ENCODE results near the gene FOXN3. TPM values are rescaled to one million over a fixed set of nuclear protein-coding genes. Genes with fewer than 3 reads are reported as not detected.
"Not testable (repeated sequence)": the region's sequence is repeated elsewhere in the genome, so short reads cannot be mapped to it uniquely, and the experiment has no call there.

The FOXN3 gene
- total RNA-seq, 4 donors from 2014 or later: 129 to 213 (median 163) TPM

- H3K9me3 ChIP-seq: no peaks in the 10 kb centered on the region
- no peak overlapping the region for H3K27ac ChIP-seq
- no peaks in the 10 kb centered on the region for H3K27me3 ChIP-seq
- TF ChIP-seq POLR2A (IDR thresholded peaks at IDR 0.05): no peak
- no peak for TF ChIP-seq CTCF (IDR thresholded peaks at IDR 0.05)
- peaks cover 0 to 16% (median 0%) of the 10 kb centered on the region in 4 donors for H3K4me1 ChIP-seq
- peaks cover 0 to 43% (median 0%) of the 10 kb centered on the region in 3 donors for H3K36me3 ChIP-seq
- H3K4me3 ChIP-seq: no peak overlapping the region
- DNase-seq: no peak
Observed at GRCh38 chr14:89163031-89163636, 253.9 kb downstream of the FOXN3 start.

GRCh38 chr14:89162586-89162985, 254.4 kb downstream of the FOXN3 start:
- Histone ChIP-seq H3K9me3 (no peaks in the 10 kb centered on the region), H3K27me3 (no peaks in the 10 kb centered on the region), H3K36me3 (peaks cover 0 to 45% (median 0%) of the 10 kb centered on the region in 3 donors), H3K4me1 (peaks cover 0 to 16% (median 0%) of the 10 kb centered on the region in 4 donors), H3K4me3 (no peak overlapping the region), H3K27ac (no peak overlapping the region)
- no peak for DNase-seq
- no peak for TF ChIP-seq CTCF (IDR thresholded peaks at IDR 0.05)
- no peak for TF ChIP-seq POLR2A (IDR thresholded peaks at IDR 0.05)

GRCh38 chr14:89160437-89160836, 256.6 kb downstream of the FOXN3 start:
- H3K27ac ChIP-seq: no peak overlapping the region
- no peaks in the 10 kb centered on the region for H3K27me3 ChIP-seq
- TF ChIP-seq CTCF (IDR thresholded peaks at IDR 0.05) (no peak), POLR2A (IDR thresholded peaks at IDR 0.05) (no peak)
- H3K4me3 ChIP-seq: no peak overlapping the region
- no peaks in the 10 kb centered on the region for H3K9me3 ChIP-seq
- peaks cover 0 to 45% (median 0%) of the 10 kb centered on the region in 3 donors for H3K36me3 ChIP-seq
- H3K4me1 ChIP-seq: peaks cover 0 to 8% (median 0%) of the 10 kb centered on the region in 4 donors
- no peak for DNase-seq

DNA sequence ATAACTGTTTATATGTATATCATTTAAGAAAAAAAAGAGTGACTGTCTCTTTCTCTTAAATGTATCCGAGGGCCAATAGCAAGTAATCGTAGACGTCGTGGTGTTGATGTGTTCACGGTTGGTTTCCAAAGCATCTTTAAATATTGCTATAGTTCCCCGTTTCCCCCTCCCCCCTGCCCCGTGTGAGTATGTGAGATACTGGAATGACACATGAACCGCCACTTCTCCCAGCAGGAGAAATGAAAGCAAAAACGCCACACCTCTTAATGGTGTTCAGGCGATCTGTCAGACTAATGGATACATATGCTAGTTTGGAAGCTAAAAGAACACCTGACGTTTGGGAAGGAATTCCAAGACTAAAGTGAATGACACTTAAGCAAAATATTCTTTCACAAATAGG, 258.3 kb downstream of the FOXN3 start:
- no peaks in the 10 kb centered on the region for H3K4me1 ChIP-seq
- no peak for TF ChIP-seq CTCF (IDR thresholded peaks at IDR 0.05)
- TF ChIP-seq POLR2A (IDR thresholded peaks at IDR 0.05): no peak
- no peak for DNase-seq
- H3K9me3 ChIP-seq: no peaks in the 10 kb centered on the region
- H3K36me3 ChIP-seq: peaks cover 0 to 45% (median 0%) of the 10 kb centered on the region in 3 donors
- no peak overlapping the region for H3K4me3 ChIP-seq
- no peaks in the 10 kb centered on the region for H3K27me3 ChIP-seq
- no peak overlapping the region for H3K27ac ChIP-seq

GRCh38 chr14:89158104-89158503, 258.9 kb downstream of the FOXN3 start:
- peaks cover 0 to 44% (median 0%) of the 10 kb centered on the region in 3 donors for H3K36me3 ChIP-seq
- not testable (repeated sequence) for H3K27me3 ChIP-seq

DNA sequence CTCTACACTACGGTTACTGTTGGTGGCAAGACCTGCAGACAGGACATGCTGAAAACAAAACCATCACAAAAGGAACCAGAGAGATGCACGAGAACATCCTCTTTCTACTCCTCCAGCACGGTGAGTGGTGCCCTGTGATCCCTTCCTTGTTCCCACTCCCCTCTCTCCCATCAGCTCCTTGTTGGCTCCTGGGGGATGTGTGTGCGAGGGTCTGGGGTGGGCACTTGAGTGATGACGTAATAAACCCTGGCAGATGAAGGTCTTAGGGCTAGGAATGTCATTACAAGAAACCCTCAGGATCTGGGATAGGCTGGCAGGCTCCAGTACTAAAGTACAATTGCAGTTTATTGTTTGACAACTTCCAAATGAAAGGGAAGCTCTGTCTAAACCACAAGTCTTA, 261.5 kb downstream of the FOXN3 start:
- Histone ChIP-seq H3K9me3 (no peaks in the 10 kb centered on the region), H3K4me1 (no peaks in the 10 kb centered on the region), H3K27me3 (no peaks in the 10 kb centered on the region), H3K4me3 (no peak overlapping the region), H3K27ac (no peak overlapping the region), H3K36me3 (peaks cover 0 to 21% (median 0%) of the 10 kb centered on the region in 3 donors)
- no peak for TF ChIP-seq POLR2A (IDR thresholded peaks at IDR 0.05)
- no peak for TF ChIP-seq CTCF (IDR thresholded peaks at IDR 0.05)
- no peak for DNase-seq

More at GRCh38 chr14:89158104-89158503, 258.9 kb downstream of the FOXN3 start:
- not testable (repeated sequence) for DNase-seq, H3K27ac ChIP-seq, H3K4me3 ChIP-seq, H3K4me1 ChIP-seq, H3K9me3 ChIP-seq

DNA sequence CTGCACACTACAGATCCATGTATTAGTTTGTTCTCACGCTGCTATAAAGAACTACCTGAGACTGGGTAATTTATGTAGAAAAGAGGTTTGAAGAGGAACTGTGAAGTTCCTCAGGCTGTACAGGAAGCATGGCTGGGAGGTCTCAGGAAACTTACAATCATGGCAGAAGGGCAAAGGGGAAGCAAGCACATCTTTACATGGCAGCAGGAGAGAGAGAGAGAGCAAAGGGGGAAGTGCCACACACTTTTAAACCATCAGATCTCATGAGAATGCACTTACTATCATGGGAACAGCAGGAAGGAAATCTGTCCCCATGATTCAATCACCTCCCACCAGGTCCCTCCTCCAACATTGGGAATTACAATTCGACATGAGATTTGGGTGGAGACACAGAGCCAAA, 265.3 kb downstream of the FOXN3 start:
- not testable (repeated sequence) for H3K9me3 ChIP-seq, H3K4me3 ChIP-seq, H3K4me1 ChIP-seq, H3K27ac ChIP-seq, H3K36me3 ChIP-seq, DNase-seq, H3K27me3 ChIP-seq
